Nephron (organoid): Measurements from ENCODE around the gene LRRC8C.

Source experiments
- H3K27ac Mint-ChIP-seq, 3 experiments: 2 replicates each; pipeline ENCODE4 v1.8.0; 2020; ENCODE audit warnings: mixed read lengths in 3 of 3, mild to moderate bottlenecking in 2 of 3, moderate library complexity in 1 of 3
- H3K27me3 Mint-ChIP-seq: 2 replicates; pipeline ENCODE4 v1.8.0; 2021; ENCODE audit warnings: low read depth, mild to moderate bottlenecking, moderate library complexity, mixed read lengths
- H3K36me3 Mint-ChIP-seq: 2 replicates; pipeline ENCODE4 v1.8.0; 2020; ENCODE audit warnings: low read depth, mixed read lengths
- H3K4me1 Mint-ChIP-seq: 2 replicates; pipeline ENCODE4 v1.8.0; 2020; ENCODE audit warnings: mixed read lengths
- H3K4me3 Mint-ChIP-seq, 3 experiments: 2 replicates each; pipeline ENCODE4 v1.8.0; 2020; ENCODE audit warnings: mild to moderate bottlenecking in 3 of 3, mixed read lengths in 3 of 3, moderate library complexity in 2 of 3
- H3K9me3 Mint-ChIP-seq: 2 replicates; pipeline ENCODE4 v1.8.0; 2020; ENCODE audit warnings: mixed read lengths
- CTCF ChIP-seq, 3 experiments: fragments of 200-600 bp; sonication (generic); IDR thresholded peaks; one replicate each; pipeline ENCODE4 v1.5.0; 2021; ENCODE audit warnings: antibody characterized with exemption in 3 of 3; ENCODE audit not compliant: unreplicated experiment in 3 of 3

LRRC8C gene

GRCh38 chr1:89753761-89754160 lies 120.8 kb downstream of the LRRC8C start:
- H3K27ac Mint-ChIP-seq, result no peak overlapping the region
- H3K36me3 Mint-ChIP-seq, result no peaks in the 10 kb centered on the region
- peaks cover 16% of the 10 kb centered on the region for H3K4me1 Mint-ChIP-seq
- no peaks in the 10 kb centered on the region for H3K9me3 Mint-ChIP-seq
- H3K27me3 Mint-ChIP-seq, result peaks cover 5% of the 10 kb centered on the region
- H3K4me3 Mint-ChIP-seq, result no peak overlapping the region
- no peak for TF ChIP-seq CTCF (IDR thresholded peaks at IDR 0.05; ENCODE audit: unreplicated experiment in 3 of 3)

DNA sequence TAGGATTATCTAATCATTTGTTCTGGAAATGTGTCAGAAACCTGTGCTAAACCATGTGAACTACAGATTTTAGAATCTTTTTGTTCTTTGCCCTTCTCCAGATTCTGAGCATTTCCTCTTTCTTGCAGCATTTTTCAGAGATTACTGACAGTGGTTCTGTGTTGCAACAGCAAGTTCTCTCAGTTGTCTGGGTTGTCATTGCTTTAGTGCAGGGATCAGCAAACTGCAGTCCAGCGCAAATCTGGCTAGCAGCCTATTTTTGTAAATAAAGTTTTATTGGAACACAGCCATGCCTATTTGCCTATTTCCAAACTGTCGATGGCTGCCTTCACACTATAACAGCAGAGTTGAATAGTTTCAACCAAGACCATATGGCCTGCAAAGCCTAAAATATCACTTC lies 121.6 kb downstream of the LRRC8C start:
- Mint-ChIP-seq H3K4me3 (no peak overlapping the region), H3K9me3 (no peaks in the 10 kb centered on the region), H3K36me3 (no peaks in the 10 kb centered on the region), H3K27ac (no peak overlapping the region), H3K4me1 (peaks cover 16% of the 10 kb centered on the region), H3K27me3 (peaks cover 5% of the 10 kb centered on the region)
- TF ChIP-seq CTCF (IDR thresholded peaks at IDR 0.05; ENCODE audit: unreplicated experiment in 3 of 3), result no peak

DNA sequence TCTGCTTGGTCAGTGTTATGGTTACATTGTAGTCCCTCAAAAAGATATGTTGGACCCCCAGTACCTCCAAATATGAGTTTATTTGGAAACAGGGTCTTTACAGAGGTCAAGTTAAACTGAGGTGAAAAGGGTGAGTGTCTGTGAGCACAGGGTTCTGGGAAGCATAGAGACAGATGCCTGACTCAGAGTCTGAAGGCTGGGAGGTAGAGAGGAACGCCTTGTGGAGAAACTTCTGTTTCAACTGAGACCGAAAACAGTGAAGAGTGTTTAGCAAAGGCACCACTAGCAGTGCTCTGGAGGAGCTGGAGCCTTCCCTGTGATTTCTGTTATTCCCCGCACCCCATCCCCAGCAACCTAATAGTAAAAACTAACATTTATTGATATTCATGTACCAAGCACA lies 122.7 kb downstream of the LRRC8C start:
- H3K36me3 Mint-ChIP-seq, result no peaks in the 10 kb centered on the region
- peaks cover 9% of the 10 kb centered on the region for H3K27me3 Mint-ChIP-seq
- H3K4me1 Mint-ChIP-seq, result peaks cover 16% of the 10 kb centered on the region
- H3K27ac Mint-ChIP-seq, result no peak overlapping the region
- TF ChIP-seq CTCF (IDR thresholded peaks at IDR 0.05; ENCODE audit: unreplicated experiment in 3 of 3), result no peak
- H3K4me3 Mint-ChIP-seq, result no peak overlapping the region
- no peaks in the 10 kb centered on the region for H3K9me3 Mint-ChIP-seq

DNA sequence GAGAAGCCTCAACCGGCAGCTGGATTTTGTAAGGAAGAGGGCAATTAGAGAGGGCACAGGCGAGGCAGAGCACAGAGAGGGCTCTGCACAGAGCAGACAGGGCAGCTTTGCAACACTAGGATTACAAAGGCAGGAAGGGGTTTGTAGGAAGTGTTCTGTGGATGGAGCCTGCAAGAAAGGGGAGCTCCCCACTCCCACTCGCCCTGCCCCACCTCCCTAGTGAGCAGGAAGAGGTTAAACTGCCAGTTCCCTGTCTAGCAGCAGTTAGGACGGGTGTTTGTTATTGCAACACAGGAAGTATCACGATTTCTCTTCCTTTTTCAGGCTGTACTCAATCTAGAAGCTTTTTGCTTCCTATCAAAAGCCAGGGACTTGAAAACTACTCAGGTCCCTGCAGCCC lies 124.6 kb downstream of the LRRC8C start:
- TF ChIP-seq CTCF (IDR thresholded peaks at IDR 0.05; ENCODE audit: unreplicated experiment in 3 of 3), result no peak
- Mint-ChIP-seq H3K36me3 (no peaks in the 10 kb centered on the region), H3K4me1 (peaks cover 20% of the 10 kb centered on the region), H3K4me3 (peak overlapping the region in 2 of 3 experiments; percentile 16 to 31), H3K27me3 (peaks cover 20% of the 10 kb centered on the region), H3K27ac (peak overlapping the region; percentile 11 to 79 (median 16)), H3K9me3 (no peaks in the 10 kb centered on the region)

GRCh38 chr1:89758156-89758555 lies 125.2 kb downstream of the LRRC8C start:
- Mint-ChIP-seq H3K36me3 (no peaks in the 10 kb centered on the region), H3K4me3 (no peak overlapping the region), H3K4me1 (peaks cover 26% of the 10 kb centered on the region), H3K27me3 (peaks cover 26% of the 10 kb centered on the region), H3K9me3 (no peaks in the 10 kb centered on the region), H3K27ac (peak overlapping the region; percentile 11 to 79 (median 16))
- no peak for TF ChIP-seq CTCF (IDR thresholded peaks at IDR 0.05; ENCODE audit: unreplicated experiment in 3 of 3)

- Mint-ChIP-seq H3K9me3 (no peaks in the 10 kb centered on the region), H3K27ac (no peak overlapping the region), H3K4me1 (peaks cover 33% of the 10 kb centered on the region), H3K27me3 (peaks cover 35% of the 10 kb centered on the region), H3K36me3 (no peaks in the 10 kb centered on the region), H3K4me3 (no peak overlapping the region)
- no peak for TF ChIP-seq CTCF (IDR thresholded peaks at IDR 0.05; ENCODE audit: unreplicated experiment in 3 of 3)
These were observed 126.1 kb downstream of the LRRC8C start for GRCh38 chr1:89759036-89759435.
